KMS-11 (cell line): Measurements from ENCODE around the gene DNAH11.

Experiments
- H2AFZ ChIP-seq: fragments of 200-600 bp; sonication (generic); 2 replicates; pipeline ENCODE4 v1.6.1; 2016; ENCODE audit warnings: antibody characterized with exemption, mixed run types, low read depth
- H3K27ac ChIP-seq: fragments of 200-600 bp; sonication (generic); 2 replicates; pipeline ENCODE4 v1.6.1; 2016; ENCODE audit warnings: mild to moderate bottlenecking, mixed run types
- H3K27me3 ChIP-seq: fragments of 200-600 bp; sonication (generic); 2 replicates; pipeline ENCODE4 v1.6.1; 2017; ENCODE audit warnings: mild to moderate bottlenecking, low read depth, mixed run types, moderate library complexity; ENCODE audit not compliant: insufficient read depth
- H3K36me3 ChIP-seq: fragments of 200-600 bp; sonication (generic); 2 replicates; pipeline ENCODE4 v1.6.1; 2017; ENCODE audit warnings: mild to moderate bottlenecking, mixed run types; ENCODE audit not compliant: insufficient read depth
- H3K4me1 ChIP-seq: fragments of 200-600 bp; sonication (generic); 2 replicates; pipeline ENCODE4 v1.6.1; 2016; ENCODE audit warnings: mild to moderate bottlenecking, low read depth, mixed run types; ENCODE audit not compliant: poor library complexity, severe bottlenecking
- H3K4me2 ChIP-seq: fragments of 200-600 bp; sonication (generic); 2 replicates; pipeline ENCODE4 v1.7.0; 2016; ENCODE audit warnings: mild to moderate bottlenecking, mixed run types
- H3K4me3 ChIP-seq: fragments of 200-600 bp; sonication (generic); IDR thresholded peaks from 2 replicates; pipeline ENCODE4 v1.6.1; 2017; ENCODE audit warnings: low read depth, low read length, mixed read lengths; ENCODE audit not compliant: insufficient read depth
- H3K79me2 ChIP-seq: fragments of 200-600 bp; sonication (generic); 2 replicates; pipeline ENCODE4 v1.6.1; 2016; ENCODE audit warnings: low read depth, mixed run types; ENCODE audit not compliant: insufficient read depth
- H3K9ac ChIP-seq: fragments of 200-600 bp; sonication (generic); 2 replicates; pipeline ENCODE4 v1.6.1; 2016; ENCODE audit warnings: mild to moderate bottlenecking, mixed run types
- H4K20me1 ChIP-seq: fragments of 200-600 bp; sonication (generic); 2 replicates; pipeline ENCODE4 v1.6.1; 2016; ENCODE audit warnings: mild to moderate bottlenecking, mixed run types; ENCODE audit not compliant: insufficient read depth
- CTCF ChIP-seq: fragments of 200-600 bp; sonication (generic); conservative IDR thresholded peaks from 2 replicates; pipeline ENCODE4 v1.6.1; 2017; ENCODE audit warnings: low read depth, mild to moderate bottlenecking, antibody characterized with exemption, low read length, moderate library complexity, mixed read lengths

Gene DNAH11

DNA sequence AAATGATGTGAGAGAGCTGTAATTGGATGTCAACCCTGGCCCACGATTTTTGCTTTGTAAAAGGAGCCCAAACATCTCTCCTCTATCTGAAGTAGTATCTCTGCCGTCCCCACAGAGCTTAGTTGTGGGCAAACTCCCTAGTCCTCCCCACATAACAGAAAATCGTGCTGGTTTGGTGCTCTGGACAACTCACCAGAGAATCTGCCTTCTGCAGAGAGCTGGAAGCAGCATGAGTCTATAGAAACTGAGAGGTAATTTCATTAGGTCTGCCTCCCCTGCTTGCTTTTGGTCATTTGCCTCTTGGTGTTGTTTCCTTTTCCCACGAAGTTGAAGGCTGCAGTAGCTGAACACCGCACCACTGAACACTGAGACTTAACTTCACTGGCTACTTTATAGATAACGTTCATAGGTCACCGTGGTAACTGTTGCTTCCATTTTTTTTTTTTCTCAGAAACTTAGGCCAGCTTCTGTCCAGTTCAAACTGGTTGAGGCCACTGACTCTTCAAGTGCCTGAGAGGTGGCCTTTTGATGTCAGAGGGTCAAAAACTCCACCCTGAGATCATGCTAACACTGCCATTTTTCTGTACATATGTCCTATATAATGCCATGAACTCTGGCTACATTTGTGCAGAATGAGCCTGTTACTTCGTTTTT is 406.2 kb downstream of the DNAH11 start:
- Histone ChIP-seq H3K4me2 (no peak overlapping the region), H3K27ac (no peak overlapping the region)
- no peak for TF ChIP-seq CTCF

More for the DNA sequence above, 406.2 kb downstream of the DNAH11 start:
- Histone ChIP-seq H3K27me3 (no peaks in the 10 kb centered on the region), H3K36me3 (no peaks in the 10 kb centered on the region), H3K9ac (no peak overlapping the region), H2AFZ (no peak overlapping the region), H3K4me3 (no peak overlapping the region), H3K4me1 (peaks cover 28% of the 10 kb centered on the region), H4K20me1 (no peaks in the 10 kb centered on the region), H3K79me2 (peaks cover 7% of the 10 kb centered on the region; the same call in 1 of the 2 replicates)
